ENCODE data around the gene DGLUCY.
"Not testable (repeated sequence)": the region's sequence is repeated elsewhere in the genome, so short reads cannot be mapped to it uniquely, and the experiment has no call there.

The DGLUCY gene

DNA sequence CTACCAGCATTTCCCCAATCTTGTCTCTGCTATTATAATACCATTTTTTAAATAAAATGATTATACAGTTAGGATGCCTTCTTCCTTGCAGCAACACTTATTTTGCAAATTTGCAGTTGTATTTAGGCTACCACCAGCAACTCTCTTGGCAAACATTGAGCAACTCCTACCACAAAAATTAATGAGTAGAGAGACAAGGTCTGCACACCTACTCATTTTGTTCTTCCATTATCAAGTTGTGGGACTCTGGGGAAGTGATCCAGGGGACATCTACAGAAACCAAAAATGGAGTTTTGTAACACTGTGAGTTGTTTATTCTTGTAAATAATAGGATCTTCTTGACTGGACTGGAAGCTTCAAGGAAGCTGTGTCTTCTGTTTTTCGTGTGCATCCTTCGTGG, 38.6 kb downstream of the DGLUCY start:
- no peaks in the 10 kb centered on the region for H3K27me3 ChIP-seq (replicated peaks)

DNA sequence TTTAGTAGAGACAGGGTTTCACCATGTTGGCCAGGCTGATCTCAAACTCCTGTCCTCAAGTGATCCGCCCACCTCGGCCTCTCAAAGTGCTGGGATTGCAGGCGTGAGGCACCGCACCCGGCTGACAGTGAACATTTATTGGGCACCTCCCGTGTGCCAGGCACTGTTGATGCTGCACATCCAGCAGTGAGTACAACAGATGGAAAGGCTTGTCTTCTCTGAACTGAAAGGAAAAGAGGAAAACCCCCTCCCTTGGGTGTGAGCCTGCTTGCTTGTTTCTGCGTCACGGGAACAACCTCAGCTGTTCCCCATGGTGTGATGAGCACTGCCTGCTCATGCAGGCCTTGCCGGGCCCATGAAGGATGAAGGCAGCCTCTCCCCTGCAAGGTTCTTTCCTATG, 39.5 kb downstream of the DGLUCY start:
- in situ Hi-C loops (cut with HindIII; ENCODE audit: low pct_ligation_motif_present, low sequenced_read_pairs): no loop called here
- TF ChIP-seq, protein P1, sequence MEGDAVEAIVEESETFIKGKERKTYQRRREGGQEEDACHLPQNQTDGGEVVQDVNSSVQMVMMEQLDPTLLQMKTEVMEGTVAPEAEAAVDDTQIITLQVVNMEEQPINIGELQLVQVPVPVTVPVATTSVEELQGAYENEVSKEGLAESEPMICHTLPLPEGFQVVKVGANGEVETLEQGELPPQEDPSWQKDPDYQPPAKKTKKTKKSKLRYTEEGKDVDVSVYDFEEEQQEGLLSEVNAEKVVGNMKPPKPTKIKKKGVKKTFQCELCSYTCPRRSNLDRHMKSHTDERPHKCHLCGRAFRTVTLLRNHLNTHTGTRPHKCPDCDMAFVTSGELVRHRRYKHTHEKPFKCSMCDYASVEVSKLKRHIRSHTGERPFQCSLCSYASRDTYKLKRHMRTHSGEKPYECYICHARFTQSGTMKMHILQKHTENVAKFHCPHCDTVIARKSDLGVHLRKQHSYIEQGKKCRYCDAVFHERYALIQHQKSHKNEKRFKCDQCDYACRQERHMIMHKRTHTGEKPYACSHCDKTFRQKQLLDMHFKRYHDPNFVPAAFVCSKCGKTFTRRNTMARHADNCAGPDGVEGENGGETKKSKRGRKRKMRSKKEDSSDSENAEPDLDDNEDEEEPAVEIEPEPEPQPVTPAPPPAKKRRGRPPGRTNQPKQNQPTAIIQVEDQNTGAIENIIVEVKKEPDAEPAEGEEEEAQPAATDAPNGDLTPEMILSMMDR (IDR thresholded peaks at IDR 0.05; ENCODE audit: low read depth, low read length, missing control alignments): no peak
- no peaks in the 10 kb centered on the region for H3K27me3 ChIP-seq (replicated peaks)
- H3K4me3 ChIP-seq (ENCODE audit: low read depth, low read length): no peak overlapping the region
- no peak overlapping the region for H3K27ac ChIP-seq
- no peaks in the 10 kb centered on the region for H3K36me3 ChIP-seq (replicated peaks)
- DNase-seq: no peak

More for the DNA sequence above, 38.6 kb downstream of the DGLUCY start:
- TF ChIP-seq, protein P1 (IDR thresholded peaks at IDR 0.05; ENCODE audit: low read depth, low read length, missing control alignments): no peak
- Histone ChIP-seq H3K36me3 (replicated peaks) (no peaks in the 10 kb centered on the region), H3K27ac (no peak overlapping the region), H3K4me3 (ENCODE audit: low read depth, low read length) (no peak overlapping the region)
- in situ Hi-C loops (cut with HindIII; ENCODE audit: low pct_ligation_motif_present, low sequenced_read_pairs): no loop called here
- DNase-seq: no peak

DNA sequence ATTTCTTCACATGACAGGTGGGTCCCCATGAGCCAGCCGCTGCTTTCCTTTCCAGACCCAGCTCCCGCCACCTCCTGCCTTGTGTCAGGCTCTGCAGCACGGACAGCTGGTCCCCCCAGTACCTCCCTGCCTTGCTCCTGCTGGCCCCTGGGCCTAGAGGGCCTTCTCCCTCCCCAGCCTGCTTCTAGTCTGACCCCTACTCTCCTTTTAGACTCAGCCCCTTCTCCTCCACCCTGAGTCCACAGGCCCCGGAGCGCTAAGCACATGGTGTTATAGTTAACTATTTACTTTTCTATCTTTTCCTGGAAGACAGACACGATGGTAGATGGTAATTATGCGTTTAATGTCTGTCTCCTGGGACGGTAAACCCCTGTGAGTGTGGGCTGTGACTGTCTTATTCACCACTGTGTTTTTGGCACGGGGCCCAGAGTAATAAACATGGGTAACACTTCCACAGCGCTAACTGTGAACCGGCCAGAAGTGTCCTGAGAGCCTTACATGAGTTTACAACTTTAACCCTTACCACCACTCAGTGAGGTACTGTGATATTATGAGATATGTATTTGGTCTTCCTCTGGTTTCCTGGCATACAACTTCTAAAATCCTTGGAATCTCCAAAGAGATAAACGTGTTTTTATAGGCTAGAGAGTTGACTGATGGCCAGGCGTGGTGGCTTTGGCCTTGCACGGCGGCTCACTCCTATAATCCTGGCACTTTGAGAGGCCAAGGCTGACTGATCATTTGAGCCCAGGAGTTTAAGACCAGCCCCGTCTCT, 41.2 kb downstream of the DGLUCY start:
- H3K27ac ChIP-seq: no peak overlapping the region
- TF ChIP-seq, protein P1 (IDR thresholded peaks at IDR 0.05; ENCODE audit: low read depth, low read length, missing control alignments): no peak
- no peak overlapping the region for H3K4me3 ChIP-seq (ENCODE audit: low read depth, low read length)
- in situ Hi-C loops (cut with HindIII; ENCODE audit: low pct_ligation_motif_present, low sequenced_read_pairs): no loop called here
- H3K27me3 ChIP-seq (replicated peaks): no peaks in the 10 kb centered on the region
- DNase-seq: peak; percentile 67
- H3K36me3 ChIP-seq (replicated peaks): no peaks in the 10 kb centered on the region

DNA sequence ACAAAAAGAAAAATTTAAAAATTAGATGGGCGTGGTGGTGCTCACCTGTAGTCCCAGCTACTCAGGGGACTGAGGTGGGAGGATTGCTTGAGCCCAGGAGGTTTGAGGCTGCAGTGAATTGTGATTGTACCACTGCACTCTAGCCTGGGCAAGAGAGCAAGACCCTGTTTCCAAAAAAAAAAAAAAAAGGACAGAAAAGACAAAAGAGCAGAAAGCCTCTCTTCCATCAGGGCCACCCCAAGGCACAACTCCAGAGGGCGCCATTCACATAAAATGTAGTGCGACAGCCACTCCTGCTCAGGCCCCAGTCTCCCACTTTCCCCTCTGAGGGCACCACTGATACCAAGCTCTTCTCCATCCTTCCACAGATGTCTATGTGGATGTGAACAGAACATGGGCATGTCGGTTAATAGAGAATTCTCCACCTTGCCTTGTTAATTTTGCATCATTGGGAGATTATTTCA, 41.8 kb downstream of the DGLUCY start:
- TF ChIP-seq, protein P1 (IDR thresholded peaks at IDR 0.05; ENCODE audit: low read depth, low read length, missing control alignments): peak; percentile 8
- in situ Hi-C loops (cut with HindIII; ENCODE audit: low pct_ligation_motif_present, low sequenced_read_pairs): no loop called here

DNA sequence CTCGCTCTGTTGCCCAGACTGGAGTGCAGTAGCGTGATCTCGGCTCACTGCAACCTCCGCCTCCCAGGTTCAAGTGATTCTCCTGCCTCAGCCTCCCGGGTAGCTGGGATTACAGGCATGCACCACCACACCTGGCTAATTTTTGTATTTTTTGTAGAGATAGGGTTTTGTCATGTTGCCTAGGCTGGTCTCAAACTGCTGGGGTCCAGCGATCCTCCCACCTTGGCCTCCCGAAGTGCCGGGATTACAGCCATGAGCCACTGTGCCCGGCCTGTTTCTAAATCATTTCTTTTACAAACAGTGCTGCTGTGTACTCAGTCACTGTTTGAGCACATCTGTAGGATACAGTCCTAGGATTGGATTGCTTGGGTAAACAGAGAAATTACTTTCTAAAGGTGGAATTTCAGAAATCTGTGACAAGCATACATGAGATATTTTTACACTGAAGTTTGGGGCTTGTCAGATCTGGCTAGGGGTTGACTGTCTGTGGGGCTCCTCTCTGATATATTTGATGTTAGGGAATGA, 42.3 kb downstream of the DGLUCY start:
- H3K4me3 ChIP-seq (ENCODE audit: low read depth, low read length); H3K36me3 ChIP-seq (replicated peaks); H3K27ac ChIP-seq; H3K27me3 ChIP-seq (replicated peaks); in situ Hi-C loops (cut with HindIII; ENCODE audit: low pct_ligation_motif_present, low sequenced_read_pairs); DNase-seq: not testable (repeated sequence)

More for the DNA sequence above, 41.8 kb downstream of the DGLUCY start:
- Histone ChIP-seq H3K27me3 (replicated peaks) (no peaks in the 10 kb centered on the region), H3K27ac (no peak overlapping the region), H3K36me3 (replicated peaks) (no peaks in the 10 kb centered on the region), H3K4me3 (ENCODE audit: low read depth, low read length) (no peak overlapping the region)
- DNase-seq: no peak

DNA sequence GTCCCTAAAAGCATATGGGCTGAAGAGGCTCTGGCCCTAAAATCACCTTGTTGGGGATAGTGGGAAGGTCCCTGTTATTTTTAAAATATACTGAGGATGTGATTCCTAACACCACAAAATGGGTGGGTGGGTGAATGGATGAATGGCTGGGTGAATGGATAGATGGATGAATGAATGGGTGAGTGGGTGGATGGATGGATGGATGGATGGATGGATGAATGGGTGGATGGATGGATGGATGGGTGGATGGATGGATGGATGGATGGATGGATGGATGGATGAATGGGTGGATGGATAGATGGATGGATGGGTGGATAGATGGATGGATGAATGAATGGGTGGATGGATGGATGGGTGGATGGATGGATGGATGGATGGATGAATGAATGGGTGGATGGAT, 43.0 kb downstream of the DGLUCY start:
- H3K27me3 ChIP-seq (replicated peaks); H3K27ac ChIP-seq; H3K4me3 ChIP-seq (ENCODE audit: low read depth, low read length); H3K36me3 ChIP-seq (replicated peaks); DNase-seq; in situ Hi-C loops (cut with HindIII; ENCODE audit: low pct_ligation_motif_present, low sequenced_read_pairs): not testable (repeated sequence)

Measured in brain microvascular endothelial cell (primary cell).